HEK293 (cell line): ENCODE measurements around the gene ACAP3.

ENCODE experiments used
- CTCF ChIA-PET: fragments of 350-600 bp; formaldehyde crosslinking; extraction: SDS; loops from one replicate; lab custom pipeline; 2021; ENCODE audit warnings: antibody characterized with exemption; lab: Yijun Ruan, JAX
- POLR2A ChIA-PET: fragments of 300-600 bp; formaldehyde crosslinking; extraction: SDS; loops from one replicate; lab custom pipeline; 2020; ENCODE audit warnings: antibody characterized with exemption, inconsistent platforms; lab: Yijun Ruan, JAX
- H3K27ac ChIP-seq: fragments of 200-500 bp; sonication (Bioruptor generic); 2 replicates; pipeline ENCODE4 v1.5.1; 2014; ENCODE audit warnings: low read depth, low read length, control low read depth, inconsistent platforms; ENCODE audit errors: extremely low read depth
- H3K36me3 ChIP-seq, 2 experiments: fragments of 200-500 bp in 1 of 2; sonication (Bioruptor generic) in 1 of 2; 1 replicate in 1 of 2; 2 replicates in 1 of 2; pipeline ENCODE4 v1.5.1; 2014 to 2017; ENCODE audit warnings: inconsistent platforms in 2 of 2, low read length in 2 of 2; ENCODE audit not compliant: control insufficient read depth in 2 of 2, insufficient read depth in 1 of 2
- H3K4me1 ChIP-seq: fragments of 200-500 bp; sonication (Bioruptor generic); 2 replicates; pipeline ENCODE4 v1.5.1; 2014; ENCODE audit warnings: mild to moderate bottlenecking, low read length, inconsistent platforms; ENCODE audit not compliant: control insufficient read depth, insufficient read depth
- H3K4me3 ChIP-seq: 2 replicates; pipeline ENCODE4 v1.5.1; 2011; ENCODE audit warnings: low read depth, mild to moderate bottlenecking, control low read depth, low read length, moderate library complexity
- H3K9me3 ChIP-seq: fragments of 200-500 bp; sonication (Bioruptor generic); 2 replicates; pipeline ENCODE4 v1.5.1; 2014; ENCODE audit warnings: low read depth, low read length, inconsistent platforms; ENCODE audit not compliant: control insufficient read depth, insufficient read depth
- EGR2 ChIP-seq: fragments of 450-650 bp; formaldehyde crosslinking; IDR thresholded peaks from 2 replicates; pipeline ENCODE4 v1.5.1; 2016; ENCODE audit warnings: low read depth, missing biosample characterization, missing genetic modification characterization
- GLI4 ChIP-seq: fragments of 450-650 bp; formaldehyde crosslinking; IDR thresholded peaks from 2 replicates; pipeline ENCODE4 v1.5.1; 2016; ENCODE audit warnings: missing biosample characterization, missing genetic modification characterization
- GLIS1 ChIP-seq: fragments of 450-650 bp; formaldehyde crosslinking; IDR thresholded peaks from 2 replicates; pipeline ENCODE4 v1.5.1; 2016; ENCODE audit warnings: missing biosample characterization, missing genetic modification characterization
- KLF1 ChIP-seq: fragments of 450-650 bp; formaldehyde crosslinking; IDR thresholded peaks from 2 replicates; pipeline ENCODE4 v1.5.1; 2016; ENCODE audit warnings: missing biosample characterization, missing genetic modification characterization
- KLF7 ChIP-seq: fragments of 450-650 bp; formaldehyde crosslinking; IDR thresholded peaks from 2 replicates; pipeline ENCODE4 v1.5.1; 2016; ENCODE audit warnings: missing biosample characterization, missing genetic modification characterization, borderline replicate concordance
- KLF8 ChIP-seq: fragments of 450-650 bp; formaldehyde crosslinking; IDR thresholded peaks from 2 replicates; pipeline ENCODE4 v1.5.1; 2016; ENCODE audit warnings: missing biosample characterization, missing genetic modification characterization
- MZF1 ChIP-seq: fragments of 450-650 bp; formaldehyde crosslinking; IDR thresholded peaks from 2 replicates; pipeline ENCODE4 v1.5.1; 2017; ENCODE audit warnings: missing biosample characterization, missing genetic modification characterization, borderline replicate concordance
- ZFP69B ChIP-seq: fragments of 450-650 bp; formaldehyde crosslinking; IDR thresholded peaks from 2 replicates; pipeline ENCODE4 v1.5.1; 2016; ENCODE audit warnings: missing biosample characterization, missing genetic modification characterization
- ZNF121 ChIP-seq: fragments of 450-650 bp; formaldehyde crosslinking; IDR thresholded peaks from 2 replicates; pipeline ENCODE4 v1.5.1; 2016; ENCODE audit warnings: missing biosample characterization, missing genetic modification characterization
- ZNF335 ChIP-seq: fragments of 450-650 bp; formaldehyde crosslinking; conservative IDR thresholded peaks from 2 replicates; pipeline ENCODE4 v1.5.1; 2016; ENCODE audit warnings: missing biosample characterization, missing genetic modification characterization
- ZNF366 ChIP-seq: fragments of 450-650 bp; formaldehyde crosslinking; conservative IDR thresholded peaks from 2 replicates; pipeline ENCODE4 v1.5.1; 2016; ENCODE audit warnings: missing biosample characterization, missing genetic modification characterization
- ZNF391 ChIP-seq: fragments of 450-650 bp; formaldehyde crosslinking; IDR thresholded peaks from 2 replicates; pipeline ENCODE4 v1.5.1; 2016; ENCODE audit warnings: low read depth, missing biosample characterization, missing genetic modification characterization, borderline replicate concordance
- ZNF416 ChIP-seq: fragments of 450-650 bp; formaldehyde crosslinking; IDR thresholded peaks from 2 replicates; pipeline ENCODE4 v1.5.1; 2016; ENCODE audit warnings: missing biosample characterization, missing genetic modification characterization
- ZNF426 ChIP-seq: fragments of 450-650 bp; formaldehyde crosslinking; IDR thresholded peaks from 2 replicates; pipeline ENCODE4 v1.5.1; 2017; ENCODE audit warnings: missing biosample characterization, missing genetic modification characterization, mild to moderate bottlenecking, inconsistent platforms, moderate library complexity
- ZNF558 ChIP-seq: fragments of 450-650 bp; formaldehyde crosslinking; IDR thresholded peaks from 2 replicates; pipeline ENCODE4 v1.5.1; 2016; ENCODE audit warnings: missing biosample characterization, missing genetic modification characterization
- TF ChIP-seq, protein P1 (sequence below): fragments of 450-650 bp; formaldehyde crosslinking; IDR thresholded peaks from 2 replicates; pipeline ENCODE4 v1.5.1; 2016; ENCODE audit warnings: missing biosample characterization, missing genetic modification characterization
- TF ChIP-seq, protein P2 (sequence below): fragments of 450-650 bp; formaldehyde crosslinking; IDR thresholded peaks from 2 replicates; pipeline ENCODE4 v1.5.1; 2016; ENCODE audit warnings: missing biosample characterization, missing genetic modification characterization
- TF ChIP-seq, protein P3 (sequence below): fragments of 450-650 bp; formaldehyde crosslinking; IDR thresholded peaks from 2 replicates; pipeline ENCODE4 v1.5.1; 2016; ENCODE audit warnings: missing biosample characterization, missing genetic modification characterization
- TF ChIP-seq, protein P4 (sequence below): fragments of 450-650 bp; formaldehyde crosslinking; IDR thresholded peaks from 2 replicates; pipeline ENCODE4 v1.5.1; 2017; ENCODE audit warnings: missing biosample characterization, missing genetic modification characterization
- TF ChIP-seq, protein P5 (sequence below): fragments of 450-650 bp; formaldehyde crosslinking; optimal IDR thresholded peaks from 2 replicates; pipeline ENCODE3; 2016; ENCODE audit warnings: missing biosample characterization, mild to moderate bottlenecking, missing genetic modification characterization
- TF ChIP-seq, protein P6 (sequence below): fragments of 450-650 bp; formaldehyde crosslinking; IDR thresholded peaks from 2 replicates; pipeline ENCODE4 v1.5.1; 2016; ENCODE audit warnings: missing biosample characterization, missing genetic modification characterization
- TF ChIP-seq, protein P7 (sequence below): IDR thresholded peaks from 2 replicates; pipeline ENCODE4 v1.6.1; 2011; ENCODE audit warnings: mild to moderate bottlenecking, low read depth, low read length, borderline replicate concordance

Gene ACAP3

DNA sequence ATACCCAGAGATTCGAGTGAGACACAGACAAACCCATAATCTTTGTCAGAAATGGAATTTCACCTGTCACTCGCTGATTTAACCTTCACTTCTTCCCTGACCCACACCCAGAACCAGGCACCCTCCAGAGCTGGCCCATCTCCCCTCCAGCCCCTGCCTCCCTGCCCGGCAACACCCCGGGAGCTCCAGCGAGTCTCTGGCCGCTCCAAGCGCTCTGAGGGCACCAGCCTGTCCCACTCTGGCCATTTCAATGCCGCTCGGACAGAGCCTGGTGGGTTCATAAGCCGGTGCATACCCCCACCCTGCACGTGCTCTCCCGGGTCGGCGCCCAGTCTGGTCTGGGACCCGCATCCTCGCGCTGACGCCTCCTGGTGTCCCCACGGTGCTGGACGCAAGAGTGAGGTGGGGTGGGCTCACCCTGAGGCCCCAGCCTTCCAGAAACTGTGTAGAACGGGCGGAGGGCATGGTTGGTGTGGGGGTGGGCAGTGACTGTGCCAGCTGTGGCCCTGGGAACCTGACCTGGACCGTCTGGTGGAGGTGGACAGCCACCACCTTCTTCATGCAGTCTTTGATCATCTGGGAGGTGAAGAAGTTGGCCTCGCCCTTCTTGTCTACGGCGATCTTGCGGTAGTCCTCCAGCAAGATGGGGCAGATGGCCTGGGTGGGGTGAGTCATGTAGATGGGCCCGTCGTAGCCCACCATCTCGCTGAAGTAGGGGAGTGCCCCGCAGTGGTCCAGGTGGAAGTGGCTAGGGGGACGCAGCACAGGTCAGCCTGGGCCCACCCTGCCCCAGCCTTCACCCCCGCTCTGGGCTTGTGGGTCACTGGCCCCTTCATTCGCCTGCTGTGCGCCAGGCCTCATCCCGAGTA lies 11.3 kb upstream of the ACAP3 start:
- peaks cover 20 to 72% of the 10 kb centered on the region in 2 experiments for H3K36me3 ChIP-seq
- H3K27ac ChIP-seq = peak overlapping the region; percentile 58
- no peaks in the 10 kb centered on the region for H3K9me3 ChIP-seq
- H3K4me3 ChIP-seq = no peak overlapping the region
- TF ChIP-seq, protein P1, sequence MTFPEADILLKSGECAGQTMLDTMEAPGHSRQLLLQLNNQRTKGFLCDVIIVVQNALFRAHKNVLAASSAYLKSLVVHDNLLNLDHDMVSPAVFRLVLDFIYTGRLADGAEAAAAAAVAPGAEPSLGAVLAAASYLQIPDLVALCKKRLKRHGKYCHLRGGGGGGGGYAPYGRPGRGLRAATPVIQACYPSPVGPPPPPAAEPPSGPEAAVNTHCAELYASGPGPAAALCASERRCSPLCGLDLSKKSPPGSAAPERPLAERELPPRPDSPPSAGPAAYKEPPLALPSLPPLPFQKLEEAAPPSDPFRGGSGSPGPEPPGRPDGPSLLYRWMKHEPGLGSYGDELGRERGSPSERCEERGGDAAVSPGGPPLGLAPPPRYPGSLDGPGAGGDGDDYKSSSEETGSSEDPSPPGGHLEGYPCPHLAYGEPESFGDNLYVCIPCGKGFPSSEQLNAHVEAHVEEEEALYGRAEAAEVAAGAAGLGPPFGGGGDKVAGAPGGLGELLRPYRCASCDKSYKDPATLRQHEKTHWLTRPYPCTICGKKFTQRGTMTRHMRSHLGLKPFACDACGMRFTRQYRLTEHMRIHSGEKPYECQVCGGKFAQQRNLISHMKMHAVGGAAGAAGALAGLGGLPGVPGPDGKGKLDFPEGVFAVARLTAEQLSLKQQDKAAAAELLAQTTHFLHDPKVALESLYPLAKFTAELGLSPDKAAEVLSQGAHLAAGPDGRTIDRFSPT = peak; percentile 50; the same call in 1 of the 2 replicates
- TF ChIP-seq GLIS1 (tag by site-specific recombination) (no peak), ZNF426 (tag by site-specific recombination) (no peak), ZNF558 (tag by site-specific recombination) (no peak), KLF1 (tag by site-specific recombination) (peak; percentile 48; the same call in 1 of the 2 replicates), ZNF335 (no peak), ZNF121 (tag by site-specific recombination) (0 out of 2 replicates have a peak, but pooled peaks have one; percentile 36), ZFP69B (no peak)
- TF ChIP-seq, protein P2, sequence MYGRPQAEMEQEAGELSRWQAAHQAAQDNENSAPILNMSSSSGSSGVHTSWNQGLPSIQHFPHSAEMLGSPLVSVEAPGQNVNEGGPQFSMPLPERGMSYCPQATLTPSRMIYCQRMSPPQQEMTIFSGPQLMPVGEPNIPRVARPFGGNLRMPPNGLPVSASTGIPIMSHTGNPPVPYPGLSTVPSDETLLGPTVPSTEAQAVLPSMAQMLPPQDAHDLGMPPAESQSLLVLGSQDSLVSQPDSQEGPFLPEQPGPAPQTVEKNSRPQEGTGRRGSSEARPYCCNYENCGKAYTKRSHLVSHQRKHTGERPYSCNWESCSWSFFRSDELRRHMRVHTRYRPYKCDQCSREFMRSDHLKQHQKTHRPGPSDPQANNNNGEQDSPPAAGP (tag by site-specific recombination) = 0 out of 2 replicates have a peak, but pooled peaks have one; percentile 37
- TF ChIP-seq, protein P3, sequence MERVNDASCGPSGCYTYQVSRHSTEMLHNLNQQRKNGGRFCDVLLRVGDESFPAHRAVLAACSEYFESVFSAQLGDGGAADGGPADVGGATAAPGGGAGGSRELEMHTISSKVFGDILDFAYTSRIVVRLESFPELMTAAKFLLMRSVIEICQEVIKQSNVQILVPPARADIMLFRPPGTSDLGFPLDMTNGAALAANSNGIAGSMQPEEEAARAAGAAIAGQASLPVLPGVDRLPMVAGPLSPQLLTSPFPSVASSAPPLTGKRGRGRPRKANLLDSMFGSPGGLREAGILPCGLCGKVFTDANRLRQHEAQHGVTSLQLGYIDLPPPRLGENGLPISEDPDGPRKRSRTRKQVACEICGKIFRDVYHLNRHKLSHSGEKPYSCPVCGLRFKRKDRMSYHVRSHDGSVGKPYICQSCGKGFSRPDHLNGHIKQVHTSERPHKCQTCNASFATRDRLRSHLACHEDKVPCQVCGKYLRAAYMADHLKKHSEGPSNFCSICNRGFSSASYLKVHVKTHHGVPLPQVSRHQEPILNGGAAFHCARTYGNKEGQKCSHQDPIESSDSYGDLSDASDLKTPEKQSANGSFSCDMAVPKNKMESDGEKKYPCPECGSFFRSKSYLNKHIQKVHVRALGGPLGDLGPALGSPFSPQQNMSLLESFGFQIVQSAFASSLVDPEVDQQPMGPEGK (tag by site-specific recombination) = peak; percentile 57
- TF ChIP-seq, protein P4, sequence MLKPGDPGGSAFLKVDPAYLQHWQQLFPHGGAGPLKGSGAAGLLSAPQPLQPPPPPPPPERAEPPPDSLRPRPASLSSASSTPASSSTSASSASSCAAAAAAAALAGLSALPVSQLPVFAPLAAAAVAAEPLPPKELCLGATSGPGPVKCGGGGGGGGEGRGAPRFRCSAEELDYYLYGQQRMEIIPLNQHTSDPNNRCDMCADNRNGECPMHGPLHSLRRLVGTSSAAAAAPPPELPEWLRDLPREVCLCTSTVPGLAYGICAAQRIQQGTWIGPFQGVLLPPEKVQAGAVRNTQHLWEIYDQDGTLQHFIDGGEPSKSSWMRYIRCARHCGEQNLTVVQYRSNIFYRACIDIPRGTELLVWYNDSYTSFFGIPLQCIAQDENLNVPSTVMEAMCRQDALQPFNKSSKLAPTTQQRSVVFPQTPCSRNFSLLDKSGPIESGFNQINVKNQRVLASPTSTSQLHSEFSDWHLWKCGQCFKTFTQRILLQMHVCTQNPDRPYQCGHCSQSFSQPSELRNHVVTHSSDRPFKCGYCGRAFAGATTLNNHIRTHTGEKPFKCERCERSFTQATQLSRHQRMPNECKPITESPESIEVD = no peak
- TF ChIP-seq, protein P5, sequence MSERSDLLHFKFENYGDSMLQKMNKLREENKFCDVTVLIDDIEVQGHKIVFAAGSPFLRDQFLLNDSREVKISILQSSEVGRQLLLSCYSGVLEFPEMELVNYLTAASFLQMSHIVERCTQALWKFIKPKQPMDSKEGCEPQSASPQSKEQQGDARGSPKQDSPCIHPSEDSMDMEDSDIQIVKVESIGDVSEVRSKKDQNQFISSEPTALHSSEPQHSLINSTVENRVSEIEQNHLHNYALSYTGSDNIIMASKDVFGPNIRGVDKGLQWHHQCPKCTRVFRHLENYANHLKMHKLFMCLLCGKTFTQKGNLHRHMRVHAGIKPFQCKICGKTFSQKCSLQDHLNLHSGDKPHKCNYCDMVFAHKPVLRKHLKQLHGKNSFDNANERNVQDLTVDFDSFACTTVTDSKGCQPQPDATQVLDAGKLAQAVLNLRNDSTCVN (tag by site-specific recombination) = peak; percentile 5
- POLR2A ChIA-PET = interaction anchor here (0.7 to 1.7 kb wide), 6 partner anchors 9 to 319 kb away, joined by 3 to 7 read pairs (median 4); partner anchors contain the start of gene HES4
- H3K4me1 ChIP-seq = peaks cover 20% of the 10 kb centered on the region
- CTCF ChIA-PET = no interaction called here

DNA sequence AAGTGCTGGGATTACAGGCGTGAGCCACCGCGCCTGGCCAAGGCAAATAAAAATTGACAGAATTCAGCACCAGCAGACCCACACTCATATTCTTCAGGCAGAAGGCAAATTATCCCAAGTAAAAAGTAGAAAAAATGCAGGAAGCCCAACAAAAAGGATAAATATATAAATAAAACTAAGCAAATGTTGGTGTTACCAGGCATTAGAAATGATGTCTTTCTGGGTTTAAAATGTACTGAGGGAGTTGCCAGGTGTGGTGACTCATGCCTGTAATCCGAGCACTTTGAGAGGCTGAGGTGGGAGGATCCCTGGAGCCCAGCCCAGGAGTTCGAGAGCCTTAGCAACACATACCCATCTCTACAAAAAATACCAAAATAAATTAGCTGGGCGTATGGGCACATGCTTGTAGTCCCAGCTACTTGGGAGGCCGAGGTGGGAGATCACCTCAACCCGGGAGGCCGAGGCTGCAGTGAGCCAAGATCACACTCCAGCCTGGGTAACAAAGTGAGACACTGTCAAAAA lies 10.5 kb upstream of the ACAP3 start:
- Histone ChIP-seq H3K4me3 (no peak overlapping the region), H3K4me1 (peaks cover 20% of the 10 kb centered on the region), H3K9me3 (no peaks in the 10 kb centered on the region), H3K27ac (0 out of 2 replicates have a peak overlapping the region, but pooled peaks have one; percentile 58), H3K36me3 (peaks cover 20 to 78% of the 10 kb centered on the region in 2 experiments)
- ChIA-PET CTCF (no interaction called here), POLR2A (interaction anchor here (0.7 to 1.7 kb wide), 6 partner anchors 9 to 318 kb away, joined by 3 to 7 read pairs (median 4); partner anchors contain the start of gene HES4)
- TF ChIP-seq KLF7 (peak; percentile 35; the same call in 1 of the 2 replicates), ZNF416 (tag by site-specific recombination) (no peak), GLI4 (no peak), KLF8 (tag by site-specific recombination) (peak; percentile 70; the same call in 1 of the 2 replicates), ZNF391 (tag by site-specific recombination) (no peak; the same call in 1 of the 2 replicates), MZF1 (tag by site-specific recombination) (no peak; the same call in 1 of the 2 replicates), ZNF366 (tag by site-specific recombination) (peak; percentile 73), EGR2 (tag by site-specific recombination) (peak; percentile 39; the same call in 1 of the 2 replicates)
- TF ChIP-seq, protein P6, sequence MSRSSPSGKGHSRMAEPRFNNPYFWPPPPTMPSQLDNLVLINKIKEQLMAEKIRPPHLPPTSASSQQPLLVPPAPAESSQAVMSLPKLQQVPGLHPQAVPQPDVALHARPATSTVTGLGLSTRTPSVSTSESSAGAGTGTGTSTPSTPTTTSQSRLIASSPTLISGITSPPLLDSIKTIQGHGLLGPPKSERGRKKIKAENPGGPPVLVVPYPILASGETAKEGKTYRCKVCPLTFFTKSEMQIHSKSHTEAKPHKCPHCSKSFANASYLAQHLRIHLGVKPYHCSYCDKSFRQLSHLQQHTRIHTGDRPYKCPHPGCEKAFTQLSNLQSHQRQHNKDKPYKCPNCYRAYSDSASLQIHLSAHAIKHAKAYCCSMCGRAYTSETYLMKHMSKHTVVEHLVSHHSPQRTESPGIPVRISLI (tag by site-specific recombination) = 0 out of 2 replicates have a peak, but pooled peaks have one; percentile 35
- TF ChIP-seq, protein P7, sequence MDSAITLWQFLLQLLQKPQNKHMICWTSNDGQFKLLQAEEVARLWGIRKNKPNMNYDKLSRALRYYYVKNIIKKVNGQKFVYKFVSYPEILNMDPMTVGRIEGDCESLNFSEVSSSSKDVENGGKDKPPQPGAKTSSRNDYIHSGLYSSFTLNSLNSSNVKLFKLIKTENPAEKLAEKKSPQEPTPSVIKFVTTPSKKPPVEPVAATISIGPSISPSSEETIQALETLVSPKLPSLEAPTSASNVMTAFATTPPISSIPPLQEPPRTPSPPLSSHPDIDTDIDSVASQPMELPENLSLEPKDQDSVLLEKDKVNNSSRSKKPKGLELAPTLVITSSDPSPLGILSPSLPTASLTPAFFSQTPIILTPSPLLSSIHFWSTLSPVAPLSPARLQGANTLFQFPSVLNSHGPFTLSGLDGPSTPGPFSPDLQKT = no peak
